ENCODE data around the gene GIT2. TPM values are rescaled to one million over a fixed set of nuclear protein-coding genes. Genes with fewer than 3 reads are reported as not detected.

GIT2 gene
- total and polyA plus RNA-seq, 2 of the 13 experiments (the other 11 are each of a cell fraction or from before 2014, with no cell fraction given): 18.4 to 19.8 TPM

DNA sequence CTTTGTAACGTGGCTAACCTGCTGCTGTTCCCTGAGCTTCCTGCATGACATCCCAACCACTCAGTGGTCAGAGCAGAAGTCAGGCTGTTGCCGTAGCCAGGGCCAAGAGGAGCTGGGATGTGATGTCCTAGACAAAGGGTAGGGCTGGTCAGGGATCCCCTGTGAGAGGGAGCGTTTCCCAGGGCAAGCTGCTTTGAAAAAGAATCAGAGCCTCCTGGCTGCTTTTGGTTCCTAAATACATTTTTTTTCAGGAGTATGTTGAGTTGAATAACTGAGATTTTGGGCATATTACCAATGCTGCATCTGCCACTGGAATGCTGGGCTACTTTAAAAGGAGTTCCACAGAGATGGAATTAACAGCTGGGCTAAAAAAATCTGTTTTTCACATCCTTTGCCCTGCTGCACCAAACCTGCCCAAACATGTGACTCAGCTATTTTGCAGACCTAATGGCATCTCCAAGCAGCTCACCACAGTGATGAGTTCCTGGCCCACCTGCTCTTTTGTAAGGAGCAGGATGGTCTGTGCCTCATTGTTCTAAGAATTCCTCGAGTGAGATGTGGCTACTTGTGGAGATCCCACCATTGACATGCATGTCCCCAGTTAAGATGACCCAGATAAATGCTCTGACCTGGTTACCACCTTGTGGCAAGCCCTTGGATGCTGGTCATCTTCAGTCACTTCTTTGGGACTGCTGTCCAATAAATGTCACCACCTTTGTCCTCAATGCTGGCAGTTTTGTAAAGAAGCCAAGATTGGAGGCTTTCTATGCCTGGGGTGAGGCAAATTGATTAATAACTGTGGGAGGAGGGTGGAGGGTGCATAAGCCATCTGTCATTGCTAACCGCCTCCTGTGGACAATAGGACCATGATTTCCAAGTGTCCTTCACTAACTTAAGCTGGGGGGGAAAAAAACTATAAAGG is 27.2 kb upstream of the GIT2 start:
- TF ChIP-seq, protein P1, sequence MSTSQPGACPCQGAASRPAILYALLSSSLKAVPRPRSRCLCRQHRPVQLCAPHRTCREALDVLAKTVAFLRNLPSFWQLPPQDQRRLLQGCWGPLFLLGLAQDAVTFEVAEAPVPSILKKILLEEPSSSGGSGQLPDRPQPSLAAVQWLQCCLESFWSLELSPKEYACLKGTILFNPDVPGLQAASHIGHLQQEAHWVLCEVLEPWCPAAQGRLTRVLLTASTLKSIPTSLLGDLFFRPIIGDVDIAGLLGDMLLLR (CRISPR knock-in tag; IDR thresholded peaks at IDR 0.05): no peak
- no peak for TF ChIP-seq HOXD1 (CRISPR knock-in tag; IDR thresholded peaks at IDR 0.05)
- no peak for TF ChIP-seq ZBTB7A (CRISPR knock-in tag; IDR thresholded peaks at IDR 0.05)
- TF ChIP-seq AHR (CRISPR knock-in tag; IDR thresholded peaks at IDR 0.05): no peak
- no peak; the same call in 1 of the 2 replicates for TF ChIP-seq MAFF (IDR thresholded peaks at IDR 0.05; ENCODE audit: low read depth, low read length)
- TF ChIP-seq HOXA5 (CRISPR knock-in tag; IDR thresholded peaks at IDR 0.05): no peak
- no peak for TF ChIP-seq ZBTB20 (CRISPR knock-in tag; IDR thresholded peaks at IDR 0.05; ENCODE audit: borderline replicate concordance, low read depth)
- TF ChIP-seq ATAD3A (CRISPR knock-in tag; IDR thresholded peaks at IDR 0.05): no peak
- no peak for TF ChIP-seq JUNB (CRISPR knock-in tag; IDR thresholded peaks at IDR 0.05; ENCODE audit: borderline replicate concordance)
- TF ChIP-seq MAFK (conservative IDR thresholded peaks at IDR 0.05 in 1 of 2, IDR thresholded peaks at IDR 0.05 in 1 of 2; ENCODE audit: low read length in 2 of 2): peak in 1 of 2 experiments; percentile 41; a peak in 1 of 4 replicates
- TF ChIP-seq NFE2L2 (IDR thresholded peaks at IDR 0.05; ENCODE audit: low read length): peak; percentile 32; the same call in 1 of the 2 replicates
- no peak for TF ChIP-seq ZNF335 (CRISPR knock-in tag; IDR thresholded peaks at IDR 0.05)
- no peak for FAIRE-seq
- ChIA-PET CTCF (ENCODE audit: low intra/inter-chr PET ratio, low total read pairs) (no interaction called here), POLR2A (interaction anchor here (1.4 to 1.8 kb wide), 4 partner anchors 11 to 24 kb away, joined by 4 to 10 read pairs (median 8); partner anchors contain the start of gene ANKRD13A)
- H3K27ac ChIP-seq (ENCODE audit: extremely low read length, insufficient read depth, low read length): no peak overlapping the region
- in situ Hi-C loops (cut with HindIII; ENCODE audit: extremely low pct_ligation_motif_present, low pct_unique_long_range_greater_than_20kb) (no loop called here), intact Hi-C loops (cut with micrococcal nuclease; ENCODE audit: unreplicated experiment) (no loop called here)
- no peaks in the 10 kb centered on the region for H3K9me3 ChIP-seq (ENCODE audit: low read length)
- H2AFZ ChIP-seq (ENCODE audit: low read length): no peak overlapping the region
- no peak for ATAC-seq
- no TSS peak for BruUV-seq (replicated peaks)
- no peak overlapping the region for H3K4me3 ChIP-seq (replicated peaks in 1 of 3; ENCODE audit: insufficient read depth in 1 of 3, low read depth in 2 of 3, low read length in 3 of 3)
- whole genome bisulfite sequencing (ENCODE audit: low lambda C conversion rate): 95% methylated on average over 5 of the region's 5 CpGs
- H3K79me2 ChIP-seq (ENCODE audit: insufficient read depth, low read length): peaks cover 2% of the 10 kb centered on the region
- H3K36me3 ChIP-seq (replicated peaks in 1 of 2; ENCODE audit: control insufficient read depth in 1 of 2, insufficient read depth in 2 of 2, low read length in 2 of 2): peaks cover 23 to 77% of the 10 kb centered on the region in 2 experiments
- no peak overlapping the region for H3K4me2 ChIP-seq (ENCODE audit: low read depth, low read length)
- DNase-seq (ENCODE audit: low spot score): no peak
- no peaks in the 10 kb centered on the region for H3K27me3 ChIP-seq (ENCODE audit: control insufficient read depth in 1 of 2, insufficient read depth in 2 of 2, low read length in 2 of 2)
- no peak overlapping the region for H3K9ac ChIP-seq (ENCODE audit: insufficient read depth, low read depth, low read length)
- peaks cover 15% of the 10 kb centered on the region; the same call in 1 of the 2 replicates for H3K4me1 ChIP-seq (ENCODE audit: insufficient read depth, low read length)
- no peaks in the 10 kb centered on the region for H4K20me1 ChIP-seq (ENCODE audit: insufficient read depth, low read length)

Data from HepG2 (cell line).